Stimulated activated naive CD8-positive, alpha-beta T cell treated with anti-CD3 and anti-CD28 coated beads, Interleukin-15, amount 100 ng/mL, for 72 hours (primary cell): ENCODE results near the gene USP5.
"Not testable (repeated sequence)": the region's sequence is repeated elsewhere in the genome, so short reads cannot be mapped to it uniquely, and the experiment has no call there.

ENCODE experiments used
- ATAC-seq: fragments of 150-1000 bp; cut with Tn5 transposase; 2 replicates; pipeline ENCODE4 v1.10.0; 2021; ENCODE audit warnings: mild to moderate bottlenecking, moderate library complexity
- DNase-seq, 2 donors: peaks; one replicate each; pipeline ENCODE4 v3.0.0; 2021 to 2022
- H3K27ac Mint-ChIP-seq, 2 donors: one replicate each; pipeline ENCODE4 v1.8.0; 2022; ENCODE audit warnings: mild to moderate bottlenecking in 2 of 2, mixed read lengths in 2 of 2, moderate library complexity in 2 of 2
- H3K27me3 Mint-ChIP-seq: one replicate; pipeline ENCODE4 v1.8.0; 2022; ENCODE audit warnings: mixed read lengths
- H3K4me1 Mint-ChIP-seq: one replicate; pipeline ENCODE4 v1.8.0; 2022; ENCODE audit warnings: mild to moderate bottlenecking, mixed read lengths
- H3K4me3 Mint-ChIP-seq, 2 donors: one replicate each; pipeline ENCODE4 v1.8.0; 2022; ENCODE audit warnings: mild to moderate bottlenecking in 2 of 2, mixed read lengths in 2 of 2, moderate library complexity in 1 of 2
- H3K9me3 Mint-ChIP-seq, 2 donors: one replicate each; pipeline ENCODE4 v1.8.0; 2022; ENCODE audit warnings: mixed read lengths in 2 of 2

Gene USP5

GRCh38 chr12:6863586-6864321, 11.8 kb downstream of the USP5 start:
- H3K4me1 Mint-ChIP-seq, result peaks cover 21% of the 10 kb centered on the region
- no peak overlapping the region for H3K4me3 Mint-ChIP-seq
- no peaks in the 10 kb centered on the region for H3K27me3 Mint-ChIP-seq
- DNase-seq (no peak), ATAC-seq (no peak)
- H3K27ac Mint-ChIP-seq, result no peak overlapping the region
- H3K9me3 Mint-ChIP-seq, result no peaks in the 10 kb centered on the region

DNA sequence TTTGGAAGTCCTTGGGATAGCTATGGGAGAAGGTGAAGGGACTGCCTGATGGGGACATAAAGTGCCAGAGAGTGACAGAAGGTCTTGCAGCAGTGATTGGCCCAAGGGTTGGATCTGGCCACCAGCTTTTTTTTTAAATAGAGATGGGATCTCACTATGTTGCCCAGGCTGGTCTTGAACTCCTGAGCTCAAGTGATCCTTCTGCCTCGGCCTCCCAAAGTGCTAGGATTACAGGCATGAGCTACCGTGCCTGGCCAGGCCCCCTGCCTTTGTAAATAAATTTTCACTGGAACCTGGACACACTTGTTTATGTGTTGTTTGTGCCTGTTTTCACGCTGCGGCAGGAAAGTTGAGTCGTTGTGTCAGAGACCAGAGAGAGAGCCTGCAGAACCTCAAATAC, 13.4 kb downstream of the USP5 start:
- not testable (repeated sequence) for H3K27ac Mint-ChIP-seq, H3K9me3 Mint-ChIP-seq, ATAC-seq

GRCh38 chr12:6866163-6866919, 14.4 kb downstream of the USP5 start:
- Mint-ChIP-seq H3K27ac (peak overlapping the region in 1 of 2 donors; percentile 2), H3K27me3 (no peaks in the 10 kb centered on the region), H3K4me1 (peaks cover 47% of the 10 kb centered on the region), H3K4me3 (peak overlapping the region; percentile 96), H3K9me3 (no peaks in the 10 kb centered on the region)
- peak in 1 of 2 donors; percentile 18 for DNase-seq
- no peak for ATAC-seq

More for the DNA sequence above, 13.4 kb downstream of the USP5 start:
- not testable (repeated sequence) for DNase-seq, H3K27me3 Mint-ChIP-seq, H3K4me3 Mint-ChIP-seq
- H3K4me1 Mint-ChIP-seq, result peaks cover 36% of the 10 kb centered on the region

DNA sequence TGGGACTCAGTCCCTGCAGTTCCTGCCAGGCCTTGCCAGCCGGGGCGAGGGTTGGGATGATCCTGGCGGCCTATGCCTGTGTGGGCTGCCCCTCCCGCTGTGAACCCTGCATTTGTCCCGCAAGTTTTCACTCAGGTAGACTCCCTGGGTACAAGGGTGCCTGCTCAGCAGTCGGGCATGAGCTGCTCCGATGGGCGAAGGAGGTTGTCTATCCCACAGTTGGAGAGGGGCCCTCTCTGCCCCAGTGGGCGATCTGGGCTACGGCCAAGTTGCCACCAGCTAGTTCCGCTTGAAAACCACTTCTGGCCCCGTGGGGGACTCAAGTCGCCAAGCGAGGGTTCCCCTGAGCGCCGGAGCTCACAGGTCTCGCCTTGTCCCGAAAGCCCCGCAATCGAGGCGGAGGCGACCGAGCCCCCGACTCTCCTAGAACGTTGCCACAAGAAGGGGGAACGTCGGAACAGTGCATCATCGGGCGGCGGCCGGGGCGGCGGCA, 15.0 kb downstream of the USP5 start:
- Mint-ChIP-seq H3K9me3 (no peaks in the 10 kb centered on the region), H3K27ac (peak overlapping the region; percentile 94 to 98), H3K4me3 (peak overlapping the region; percentile 96), H3K27me3 (no peaks in the 10 kb centered on the region), H3K4me1 (peaks cover 53% of the 10 kb centered on the region)
- peak; percentile 10 for ATAC-seq
- DNase-seq, result peak in 1 of 2 donors; percentile 11

- Mint-ChIP-seq H3K4me3 (peak within 1 kb of the TSS; percentile 96), H3K4me1 (peaks cover 59% of the 10 kb centered on the region), H3K9me3 (no peaks in the 10 kb centered on the region), H3K27me3 (no peaks in the 10 kb centered on the region), H3K27ac (peak within 1 kb of the TSS; percentile 94 to 98)
- ATAC-seq, result peak; percentile 78
- DNase-seq, result peak; percentile 82
Measured at GRCh38 chr12:6867413-6868210, 15.7 kb downstream of the USP5 start, which contains the start of gene TPI1. Gene TPI1, plus strand, starts transcription at chr12:6867531. Its CDS starts 36 bp downstream, at chr12:6867567.

DNA sequence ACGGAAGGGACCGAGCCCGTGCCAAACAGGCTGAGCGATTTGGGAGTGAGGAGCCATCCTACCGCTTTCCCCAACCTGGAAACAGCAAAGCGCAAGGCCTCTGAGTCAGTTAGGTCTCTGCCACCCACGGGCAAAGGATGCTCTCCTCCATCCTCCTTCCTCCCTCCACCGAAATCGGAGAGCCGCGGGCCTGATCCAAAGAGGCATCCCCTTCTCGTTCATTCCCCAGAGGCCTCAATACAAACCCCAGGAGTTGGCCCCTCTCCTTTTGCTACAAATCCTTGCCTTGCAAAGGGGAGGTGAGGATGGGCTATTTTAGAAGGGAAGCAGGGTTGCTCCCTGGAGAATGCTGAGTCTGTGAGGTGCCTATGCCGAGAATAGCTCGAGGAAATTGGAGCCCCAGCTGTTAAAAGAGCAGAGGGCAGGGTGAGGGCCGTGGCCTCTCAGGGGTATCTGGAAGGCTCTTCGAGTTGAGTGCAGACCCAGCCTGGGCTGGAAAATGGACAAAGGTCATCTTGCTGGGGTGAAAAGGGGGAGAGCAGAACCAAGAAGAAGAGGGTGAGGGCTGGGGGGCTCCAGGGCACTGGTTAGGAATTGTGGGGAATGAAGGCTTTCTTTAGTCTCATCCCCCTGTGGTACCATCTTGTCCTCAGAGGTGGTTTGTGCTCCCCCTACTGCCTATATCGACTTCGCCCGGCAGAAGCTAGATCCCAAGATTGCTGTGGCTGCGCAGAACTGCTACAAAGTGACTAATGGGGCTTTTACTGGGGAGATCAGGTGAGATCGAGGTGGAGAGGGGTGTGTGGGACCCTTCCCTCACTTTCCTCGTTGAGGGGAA, 16.5 kb downstream of the USP5 start:
- no peaks in the 10 kb centered on the region for H3K9me3 Mint-ChIP-seq
- DNase-seq (peak in 1 of 2 donors; percentile 8), ATAC-seq (peak; percentile 6)
- peak overlapping the region; percentile 96 for H3K4me3 Mint-ChIP-seq
- H3K27ac Mint-ChIP-seq, result peak overlapping the region; percentile 88 to 93
- no peaks in the 10 kb centered on the region for H3K27me3 Mint-ChIP-seq
- peaks cover 66% of the 10 kb centered on the region for H3K4me1 Mint-ChIP-seq

GRCh38 chr12:6869049-6870021, 17.4 kb downstream of the USP5 start:
- Mint-ChIP-seq H3K27ac (peak overlapping the region; percentile 4 to 70), H3K4me3 (peak overlapping the region; percentile 96), H3K27me3 (no peaks in the 10 kb centered on the region), H3K4me1 (peaks cover 73% of the 10 kb centered on the region), H3K9me3 (no peaks in the 10 kb centered on the region)
- DNase-seq (peak; percentile 82 to 84), ATAC-seq (no peak)

- ATAC-seq, DNase-seq, H3K27me3 Mint-ChIP-seq, H3K27ac Mint-ChIP-seq, H3K9me3 Mint-ChIP-seq: not testable (repeated sequence)
- Mint-ChIP-seq H3K4me3 (peak overlapping the region; percentile 31 to 39), H3K4me1 (peaks cover 79% of the 10 kb centered on the region)
Measured at GRCh38 chr12:6870304-6870703, 18.4 kb downstream of the USP5 start.

GRCh38 chr12:6871052-6871957, 19.4 kb downstream of the USP5 start:
- Mint-ChIP-seq H3K4me3 (peak overlapping the region; percentile 93 to 97), H3K27ac (peak overlapping the region; percentile 85 to 93), H3K9me3 (no peaks in the 10 kb centered on the region), H3K4me1 (peaks cover 77% of the 10 kb centered on the region), H3K27me3 (no peaks in the 10 kb centered on the region)
- DNase-seq (peak in 1 of 2 donors; percentile 41), ATAC-seq (no peak)

DNA sequence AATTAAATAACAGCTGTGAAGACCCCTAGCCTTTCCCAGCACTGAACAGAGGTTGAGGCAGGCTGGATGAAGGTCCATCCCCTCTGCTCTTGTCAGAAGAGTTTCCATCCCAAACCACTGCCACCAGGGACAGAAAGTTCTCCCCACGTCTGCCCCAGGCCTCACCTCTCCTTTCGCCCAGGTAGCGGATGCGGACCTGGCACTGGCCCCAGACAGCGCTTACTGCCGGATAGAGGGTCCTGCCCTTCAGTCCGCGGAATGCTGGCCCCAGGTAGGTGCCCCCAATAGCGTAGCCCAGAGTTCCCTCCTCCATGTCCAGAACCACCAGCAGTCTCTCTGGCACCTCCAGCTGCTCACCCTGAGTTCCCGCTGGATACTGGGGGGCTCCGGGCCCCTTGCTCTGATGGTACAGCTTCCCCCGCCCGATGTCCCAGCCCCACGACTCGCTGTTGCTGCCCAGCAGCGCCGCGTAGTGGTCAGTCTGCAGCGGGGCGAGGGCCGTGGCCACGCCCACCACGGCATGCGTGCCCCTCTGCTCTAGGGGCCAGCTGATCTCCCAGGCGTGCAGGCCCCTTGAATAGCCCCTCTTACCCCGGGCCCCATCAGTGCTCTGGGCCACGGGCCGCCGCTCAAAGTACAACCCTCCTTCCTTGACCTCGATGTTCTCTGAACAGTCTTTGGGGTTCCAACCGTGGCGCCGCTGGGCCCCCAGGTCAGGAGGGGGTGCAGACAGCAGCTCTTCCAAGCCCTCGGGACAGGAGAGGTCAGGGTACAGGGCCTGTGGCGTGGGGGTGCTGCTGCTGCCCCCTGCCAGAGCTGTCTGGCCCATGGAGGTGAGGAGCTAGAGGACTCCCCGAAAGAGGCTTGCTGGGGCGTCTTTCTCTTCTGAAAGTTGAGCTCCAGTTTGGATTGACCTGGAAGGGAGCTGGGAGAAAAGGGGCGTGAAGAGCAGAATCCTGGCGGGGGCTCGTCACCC, 20.4 kb downstream of the USP5 start:
- H3K27ac Mint-ChIP-seq, result peak overlapping the region; percentile 93 to 94
- peaks cover 70% of the 10 kb centered on the region for H3K4me1 Mint-ChIP-seq

DNA sequence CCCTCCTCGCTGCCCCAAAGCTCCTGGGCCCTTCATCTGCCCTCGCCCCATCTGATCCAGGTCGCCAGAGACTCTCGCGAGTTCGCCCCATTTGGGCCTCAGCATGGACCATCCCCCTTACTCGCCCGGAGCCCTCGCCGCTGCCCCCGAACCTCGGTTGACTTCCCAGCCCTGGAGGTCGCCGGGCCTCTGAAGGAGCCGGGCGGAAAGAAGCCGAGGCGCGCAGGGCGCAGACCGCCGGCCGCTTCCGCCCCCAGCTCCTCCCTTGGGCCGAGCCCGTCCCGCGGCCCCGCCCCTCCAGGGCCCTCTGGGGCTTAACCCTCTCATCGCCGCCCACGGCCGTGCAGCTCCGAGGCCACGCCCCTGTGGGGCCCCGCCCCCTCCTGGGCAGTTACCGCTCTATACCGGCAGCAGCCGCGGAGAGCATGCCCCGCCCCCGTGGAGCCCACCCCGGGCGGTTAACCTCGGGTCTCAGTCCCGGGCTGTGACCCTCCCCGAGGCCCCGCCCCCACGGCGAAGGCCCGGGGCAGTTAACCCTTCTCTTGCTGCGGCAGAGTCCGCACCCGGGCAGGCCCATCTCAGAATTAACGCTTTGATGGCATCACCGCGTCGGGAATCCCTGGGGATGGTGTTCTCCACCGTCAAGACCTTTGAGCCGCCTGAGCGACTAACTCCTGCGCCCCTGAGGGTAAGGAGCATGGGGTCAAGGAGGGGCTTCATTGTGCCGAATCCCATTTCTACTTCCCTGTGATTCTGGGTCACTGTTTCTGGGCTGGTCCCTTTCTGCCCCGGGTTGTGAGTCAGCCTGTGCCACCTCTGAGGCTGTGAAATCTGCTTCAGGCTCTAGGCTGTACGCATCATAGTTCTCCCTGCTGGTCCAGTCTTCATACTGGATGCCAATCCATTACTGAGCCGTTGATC, 21.4 kb downstream of the USP5 start, which contains the start of gene SPSB2:
TSS of gene SPSB2 (minus strand) at position 210 of the 921 bp plus-strand sequence. CDS start 402 bp downstream, outside the sequence.
- peaks cover 68% of the 10 kb centered on the region for H3K4me1 Mint-ChIP-seq
- peak within 1 kb of the TSS; percentile 93 to 97 for H3K4me3 Mint-ChIP-seq

More for the DNA sequence above, 20.4 kb downstream of the USP5 start:
- DNase-seq (peak; percentile 89 to 90), ATAC-seq (peak; percentile 48)
- Mint-ChIP-seq H3K9me3 (no peaks in the 10 kb centered on the region), H3K4me3 (peak overlapping the region; percentile 93 to 97), H3K27me3 (no peaks in the 10 kb centered on the region)

More for the DNA sequence above, 21.4 kb downstream of the USP5 start, which contains the start of gene SPSB2:
- DNase-seq, result peak; percentile 99
- ATAC-seq, result peak; percentile 90
- peak within 1 kb of the TSS; percentile 93 to 96 for H3K27ac Mint-ChIP-seq
- no peaks in the 10 kb centered on the region for H3K27me3 Mint-ChIP-seq
- no peaks in the 10 kb centered on the region for H3K9me3 Mint-ChIP-seq
